HEK293T (cell line): ENCODE measurements around the gene PLXND1.

Experiments
- FOXA1 ChIP-seq: fragments of 450-650 bp; IDR thresholded peaks from 2 replicates; pipeline ENCODE4 v1.6.1; 2016; ENCODE audit warnings: mild to moderate bottlenecking
- NFRKB ChIP-seq: fragments of 450-650 bp; IDR thresholded peaks from 2 replicates; pipeline ENCODE4 v1.6.1; 2016; ENCODE audit warnings: mild to moderate bottlenecking, moderate library complexity
- SP1 ChIP-seq: fragments of 450-650 bp; IDR thresholded peaks from 2 replicates; pipeline ENCODE4 v1.6.1; 2017
- TARDBP ChIP-seq: fragments of 450-650 bp; IDR thresholded peaks from 2 replicates; pipeline ENCODE4 v1.6.1; 2016

DNA sequence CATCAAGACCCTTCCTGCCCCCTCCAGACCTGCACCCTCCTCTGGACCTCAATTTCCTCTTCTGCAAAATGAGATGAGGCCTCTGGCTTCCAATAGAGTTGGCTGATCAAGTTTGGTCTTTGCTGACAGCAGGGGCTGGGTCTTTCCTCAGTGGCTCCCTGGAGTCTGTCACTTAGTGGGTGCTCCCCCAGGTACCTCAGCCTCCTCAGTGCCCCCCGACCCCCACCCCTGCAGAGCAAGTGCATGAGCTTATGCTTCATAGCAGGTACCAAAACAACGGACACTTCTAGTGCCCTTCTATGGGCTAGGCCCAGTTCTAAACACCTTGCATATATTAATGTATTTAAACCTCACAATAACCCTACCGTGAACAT, 6.9 kb upstream of the PLXND1 start:
- TF ChIP-seq SP1 (no peak), FOXA1 (no peak), TARDBP (no peak), NFRKB (no peak)
